ENCODE results near the gene MASP1.

GRCh38 chr3:187310954-187311470 lies 19.5 kb upstream of the MASP1 start:
- TF ChIP-seq EZH2 (IDR thresholded peaks at IDR 0.05), result no peak
- TF ChIP-seq POLR2AphosphoS5 (IDR thresholded peaks at IDR 0.05; ENCODE audit: borderline replicate concordance, low read depth, low read length), result no peak
- TF ChIP-seq FOXP2 (optimal IDR thresholded peaks at IDR 0.05; ENCODE audit: control extremely low read depth, extremely low read length, insufficient read depth), result no peak

Data from SK-N-MC (cell line).